ENCODE results near the gene TACC2.

TACC2 gene

DNA sequence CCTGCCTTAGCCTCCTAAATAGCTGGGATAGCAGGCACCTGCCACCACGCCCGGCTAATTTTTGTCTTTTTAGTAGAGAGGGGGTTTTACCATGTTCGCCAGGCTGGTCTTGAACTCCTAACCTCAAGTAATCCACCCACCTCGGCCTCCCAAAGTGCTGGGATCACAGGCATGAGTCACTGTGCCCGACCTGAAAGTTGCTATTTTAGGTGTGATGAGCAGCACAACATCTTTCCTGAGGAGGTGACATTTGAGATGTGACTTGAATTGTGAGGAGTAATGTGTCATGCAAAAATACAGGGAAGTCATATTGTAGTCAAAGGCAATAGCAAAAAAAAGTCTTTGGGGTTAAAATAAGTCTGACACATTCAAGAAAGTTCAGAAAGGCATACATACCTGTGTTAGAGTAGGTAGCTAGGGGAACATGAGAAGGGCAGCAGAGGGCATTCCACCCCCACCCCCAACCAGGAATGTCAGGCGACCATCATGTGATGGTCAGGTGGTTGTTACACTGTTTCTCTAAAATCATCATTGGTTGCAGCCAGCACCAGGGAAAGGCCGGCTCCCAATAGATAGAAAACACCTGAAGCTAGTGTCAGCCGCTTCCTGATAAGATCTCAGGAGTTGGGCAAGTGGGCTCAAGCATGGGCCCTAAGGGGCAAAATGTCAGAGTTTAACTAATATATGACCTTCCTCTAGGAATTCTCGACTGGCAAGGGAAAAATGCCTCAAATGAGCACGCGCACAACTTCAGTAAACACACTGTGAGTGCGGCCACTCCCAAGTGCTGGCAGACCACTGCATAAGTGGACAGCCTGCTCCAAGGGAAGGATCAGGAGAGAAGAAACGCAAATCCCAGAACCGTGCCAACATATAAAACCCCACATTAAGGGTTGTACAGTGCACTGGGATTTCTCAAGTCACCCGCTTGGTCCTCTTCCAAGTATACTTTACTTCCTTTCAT is at the start of gene TACC2:
TSS of gene TACC2 (plus strand) at position 803 of the 964 bp plus-strand sequence. CDS start 32,819 bp downstream, outside the sequence.
- no peak within 1 kb of the TSS for H3K4me3 ChIP-seq (ENCODE audit: low read length)
- H3K36me3 ChIP-seq (ENCODE audit: insufficient read depth, low read depth, low read length): no peaks in the 10 kb centered on the region
- no peak within 1 kb of the TSS for H3K9ac ChIP-seq (ENCODE audit: low read depth, low read length)
- H3K9me3 ChIP-seq (ENCODE audit: insufficient read depth, low read depth, low read length): peaks cover 12% of the 10 kb centered on the region
- no peak within 1 kb of the TSS for H3K27ac ChIP-seq (ENCODE audit: low read length)
- no peaks in the 10 kb centered on the region for H3K27me3 ChIP-seq (ENCODE audit: insufficient read depth, low read length)
- no peaks in the 10 kb centered on the region for H3K4me1 ChIP-seq (ENCODE audit: insufficient read depth, low read length)

GRCh38 chr10:121941532-121941931 is 47.4 kb upstream of the TACC2 start:
- no peak overlapping the region for H3K4me3 ChIP-seq (ENCODE audit: low read length)
- no peak overlapping the region for H3K27ac ChIP-seq (ENCODE audit: low read length)
- no peak overlapping the region for H3K9ac ChIP-seq (ENCODE audit: low read depth, low read length)
- H3K4me1 ChIP-seq (ENCODE audit: insufficient read depth, low read length): no peaks in the 10 kb centered on the region
- no peaks in the 10 kb centered on the region for H3K36me3 ChIP-seq (ENCODE audit: insufficient read depth, low read depth, low read length)
- no peaks in the 10 kb centered on the region for H3K27me3 ChIP-seq (ENCODE audit: insufficient read depth, low read length)
- no peaks in the 10 kb centered on the region for H3K9me3 ChIP-seq (ENCODE audit: insufficient read depth, low read depth, low read length)

- Histone ChIP-seq H3K9me3 (ENCODE audit: insufficient read depth, low read depth, low read length) (no peaks in the 10 kb centered on the region), H3K4me3 (ENCODE audit: low read length) (no peak overlapping the region), H3K36me3 (ENCODE audit: insufficient read depth, low read depth, low read length) (no peaks in the 10 kb centered on the region), H3K4me1 (ENCODE audit: insufficient read depth, low read length) (peaks cover 5% of the 10 kb centered on the region), H3K27ac (ENCODE audit: low read length) (no peak overlapping the region), H3K9ac (ENCODE audit: low read depth, low read length) (no peak overlapping the region), H3K27me3 (ENCODE audit: insufficient read depth, low read length) (no peaks in the 10 kb centered on the region)
These were observed 46.1 kb upstream of the TACC2 start for GRCh38 chr10:121942749-121943416.

GRCh38 chr10:121947343-121948330 is 41.3 kb upstream of the TACC2 start:
- Histone ChIP-seq H3K36me3 (ENCODE audit: insufficient read depth, low read depth, low read length) (no peaks in the 10 kb centered on the region), H3K4me3 (ENCODE audit: low read length) (no peak overlapping the region), H3K9me3 (ENCODE audit: insufficient read depth, low read depth, low read length) (no peaks in the 10 kb centered on the region), H3K9ac (ENCODE audit: low read depth, low read length) (no peak overlapping the region), H3K27ac (ENCODE audit: low read length) (no peak overlapping the region), H3K4me1 (ENCODE audit: insufficient read depth, low read length) (peaks cover 6% of the 10 kb centered on the region), H3K27me3 (ENCODE audit: insufficient read depth, low read length) (no peaks in the 10 kb centered on the region)

- Histone ChIP-seq H3K27me3 (ENCODE audit: insufficient read depth, low read length) (no peaks in the 10 kb centered on the region), H3K9me3 (ENCODE audit: insufficient read depth, low read depth, low read length) (no peaks in the 10 kb centered on the region), H3K4me3 (ENCODE audit: low read length) (no peak overlapping the region), H3K36me3 (ENCODE audit: insufficient read depth, low read depth, low read length) (no peaks in the 10 kb centered on the region), H3K27ac (ENCODE audit: low read length) (no peak overlapping the region), H3K4me1 (ENCODE audit: insufficient read depth, low read length) (peaks cover 6% of the 10 kb centered on the region), H3K9ac (ENCODE audit: low read depth, low read length) (no peak overlapping the region)
These were observed 39.9 kb upstream of the TACC2 start for GRCh38 chr10:121949049-121949448.

GRCh38 chr10:121949451-121949850 is 39.5 kb upstream of the TACC2 start:
- H3K27me3 ChIP-seq (ENCODE audit: insufficient read depth, low read length): no peaks in the 10 kb centered on the region
- no peak overlapping the region for H3K4me3 ChIP-seq (ENCODE audit: low read length)
- no peaks in the 10 kb centered on the region for H3K9me3 ChIP-seq (ENCODE audit: insufficient read depth, low read depth, low read length)
- no peak overlapping the region for H3K9ac ChIP-seq (ENCODE audit: low read depth, low read length)
- H3K36me3 ChIP-seq (ENCODE audit: insufficient read depth, low read depth, low read length): no peaks in the 10 kb centered on the region
- H3K27ac ChIP-seq (ENCODE audit: low read length): no peak overlapping the region
- H3K4me1 ChIP-seq (ENCODE audit: insufficient read depth, low read length): peaks cover 6% of the 10 kb centered on the region

GRCh38 chr10:121952226-121952625 is 36.7 kb upstream of the TACC2 start:
- H3K27me3 ChIP-seq (ENCODE audit: insufficient read depth, low read length): no peaks in the 10 kb centered on the region
- no peak overlapping the region for H3K9ac ChIP-seq (ENCODE audit: low read depth, low read length)
- H3K27ac ChIP-seq (ENCODE audit: low read length): no peak overlapping the region
- peaks cover 11% of the 10 kb centered on the region; the same call in 1 of the 2 replicates for H3K36me3 ChIP-seq (ENCODE audit: insufficient read depth, low read depth, low read length)
- H3K4me1 ChIP-seq (ENCODE audit: insufficient read depth, low read length): peaks cover 6% of the 10 kb centered on the region
- H3K9me3 ChIP-seq (ENCODE audit: insufficient read depth, low read depth, low read length): no peaks in the 10 kb centered on the region
- no peak overlapping the region for H3K4me3 ChIP-seq (ENCODE audit: low read length)

- H3K27ac ChIP-seq (ENCODE audit: low read length): no peak overlapping the region
- no peaks in the 10 kb centered on the region for H3K27me3 ChIP-seq (ENCODE audit: insufficient read depth, low read length)
- H3K9ac ChIP-seq (ENCODE audit: low read depth, low read length): no peak overlapping the region
- H3K4me3 ChIP-seq (ENCODE audit: low read length): no peak overlapping the region
- no peaks in the 10 kb centered on the region for H3K9me3 ChIP-seq (ENCODE audit: insufficient read depth, low read depth, low read length)
- peaks cover 17% of the 10 kb centered on the region for H3K4me1 ChIP-seq (ENCODE audit: insufficient read depth, low read length)
- peaks cover 41% of the 10 kb centered on the region for H3K36me3 ChIP-seq (ENCODE audit: insufficient read depth, low read depth, low read length)
These were observed 32.6 kb upstream of the TACC2 start for GRCh38 chr10:121956111-121957061.

DNA sequence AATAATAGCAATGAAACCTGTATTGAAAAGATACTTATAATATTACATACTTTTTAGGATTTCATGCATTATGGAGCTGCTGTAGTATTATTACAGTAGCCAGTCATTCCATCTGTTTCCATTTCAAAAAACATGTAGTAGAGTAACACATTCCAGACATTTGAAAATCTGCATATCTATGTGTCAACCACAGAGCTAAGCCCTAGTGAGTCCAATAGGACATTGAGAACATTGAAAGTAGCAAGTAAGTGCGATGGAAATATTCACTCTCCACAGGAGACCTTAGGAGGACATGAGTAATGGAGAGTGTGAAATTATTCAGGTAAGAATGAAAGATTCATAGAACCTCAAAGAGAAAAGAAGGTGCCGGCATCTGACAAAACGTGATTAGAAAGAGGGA is 29.3 kb upstream of the TACC2 start:
- H3K4me1 ChIP-seq (ENCODE audit: insufficient read depth, low read length): peaks cover 17% of the 10 kb centered on the region
- H3K27ac ChIP-seq (ENCODE audit: low read length): no peak overlapping the region
- H3K36me3 ChIP-seq (ENCODE audit: insufficient read depth, low read depth, low read length): peaks cover 55% of the 10 kb centered on the region

GRCh38 chr10:121961456-121961855 is 27.5 kb upstream of the TACC2 start:
- H3K27me3 ChIP-seq (ENCODE audit: insufficient read depth, low read length): no peaks in the 10 kb centered on the region
- H3K36me3 ChIP-seq (ENCODE audit: insufficient read depth, low read depth, low read length): peaks cover 66% of the 10 kb centered on the region
- H3K4me1 ChIP-seq (ENCODE audit: insufficient read depth, low read length): peaks cover 17% of the 10 kb centered on the region
- no peaks in the 10 kb centered on the region for H3K9me3 ChIP-seq (ENCODE audit: insufficient read depth, low read depth, low read length)
- H3K4me3 ChIP-seq (ENCODE audit: low read length): no peak overlapping the region
- no peak overlapping the region for H3K27ac ChIP-seq (ENCODE audit: low read length)
- no peak overlapping the region for H3K9ac ChIP-seq (ENCODE audit: low read depth, low read length)

More for the DNA sequence above, 29.3 kb upstream of the TACC2 start:
- H3K9ac ChIP-seq (ENCODE audit: low read depth, low read length): no peak overlapping the region
- no peaks in the 10 kb centered on the region for H3K9me3 ChIP-seq (ENCODE audit: insufficient read depth, low read depth, low read length)
- H3K4me3 ChIP-seq (ENCODE audit: low read length): no peak overlapping the region
- H3K27me3 ChIP-seq (ENCODE audit: insufficient read depth, low read length): no peaks in the 10 kb centered on the region
